ENCODE results near the gene COL17A1.

GRCh38 chr10:104057717-104058116 lies 28.0 kb downstream of the COL17A1 start:
- TF ChIP-seq CTCF (IDR thresholded peaks at IDR 0.05) (no peak), POLR2A (IDR thresholded peaks at IDR 0.05) (no peak)
